GM23338 (cell line): Measurements from ENCODE around the gene NOSIP. TPM values are rescaled to one million over a fixed set of nuclear protein-coding genes. Genes with fewer than 3 reads are reported as not detected.

Experiments
- ATAC-seq: fragments of 200-7000 bp; cut with Tn5 transposase; 3 replicates; pipeline ENCODE4 v1.9.1; 2020
- DNase-seq: peaks from one replicate; pipeline ENCODE4 v3.0.0-alpha.2; 2015; ENCODE audit warnings: low spot score
- H2AFZ ChIP-seq: fragments of 200-600 bp; sonication (generic); 2 replicates; pipeline ENCODE4 v1.8.0; 2016; ENCODE audit warnings: antibody characterized with exemption, mild to moderate bottlenecking, moderate library complexity
- H3F3A ChIP-seq: fragments of 200-600 bp; sonication (generic); replicated peaks from 2 replicates; pipeline ENCODE4 v1.8.0; 2017; ENCODE audit warnings: antibody characterized with exemption, mixed run types, low read depth
- H3K27ac ChIP-seq: fragments of 200-600 bp; sonication (generic); 2 replicates; pipeline ENCODE4 v1.6.1; 2016; ENCODE audit warnings: low read depth
- H3K27me3 ChIP-seq: fragments of 200-600 bp; sonication (generic); 2 replicates; pipeline ENCODE4 v1.8.0; 2016; ENCODE audit warnings: mild to moderate bottlenecking, mixed run types, moderate library complexity; ENCODE audit not compliant: insufficient read depth
- H3K36me3 ChIP-seq: fragments of 200-600 bp; sonication (generic); 2 replicates; pipeline ENCODE4 v1.8.0; 2016; ENCODE audit warnings: mild to moderate bottlenecking; ENCODE audit not compliant: insufficient read depth
- H3K4me1 ChIP-seq: fragments of 200-600 bp; sonication (generic); 2 replicates; pipeline ENCODE4 v1.8.0; 2016; ENCODE audit warnings: mild to moderate bottlenecking, moderate library complexity; ENCODE audit not compliant: insufficient read depth
- H3K4me2 ChIP-seq: fragments of 200-600 bp; sonication (generic); 2 replicates; pipeline ENCODE4 v1.7.1; 2017; ENCODE audit warnings: mixed run types
- H3K4me3 ChIP-seq: fragments of 200-600 bp; sonication (generic); 2 replicates; pipeline ENCODE4 v1.6.1; 2016; ENCODE audit warnings: mixed run types
- H3K79me2 ChIP-seq: fragments of 200-600 bp; sonication (generic); replicated peaks from 2 replicates; pipeline ENCODE4 v1.8.0; 2017; ENCODE audit warnings: mild to moderate bottlenecking; ENCODE audit not compliant: insufficient read depth
- H3K9me2 ChIP-seq: fragments of 200-600 bp; sonication (generic); 2 replicates; pipeline ENCODE4 v1.8.0; 2017; ENCODE audit not compliant: insufficient read depth
- H4K20me1 ChIP-seq: fragments of 200-600 bp; sonication (generic); replicated peaks from 2 replicates; pipeline ENCODE4 v1.8.0; 2017; ENCODE audit warnings: mild to moderate bottlenecking; ENCODE audit not compliant: insufficient read depth
- H3K27ac Mint-ChIP-seq: 2 replicates; pipeline ENCODE4 v1.8.0; 2020; ENCODE audit warnings: inconsistent platforms, mild to moderate bottlenecking, moderate library complexity, mixed read lengths
- H3K27me3 Mint-ChIP-seq: 3 replicates; pipeline ENCODE4 v1.8.0; 2022; ENCODE audit warnings: low read depth, mild to moderate bottlenecking, moderate library complexity, mixed read lengths, inconsistent platforms; ENCODE audit not compliant: insufficient read depth, poor library complexity
- H3K36me3 Mint-ChIP-seq: 3 replicates; pipeline ENCODE4 v1.8.0; 2021; ENCODE audit warnings: low read depth, mild to moderate bottlenecking, inconsistent platforms, moderate library complexity, mixed read lengths
- H3K4me1 Mint-ChIP-seq: 3 replicates; pipeline ENCODE4 v1.8.0; 2020; ENCODE audit warnings: mild to moderate bottlenecking, inconsistent platforms, mixed read lengths
- H3K4me3 Mint-ChIP-seq: 3 replicates; pipeline ENCODE4 v1.8.0; 2021; ENCODE audit warnings: moderate library complexity, mild to moderate bottlenecking, inconsistent platforms, mixed read lengths
- H3K9me3 Mint-ChIP-seq: 3 replicates; pipeline ENCODE4 v1.8.0; 2020; ENCODE audit warnings: moderate library complexity, mild to moderate bottlenecking, inconsistent platforms, mixed read lengths
- CREB1 ChIP-seq: fragments of 250-450 bp; sonication (Bioruptor Pico); IDR thresholded peaks from 2 replicates; pipeline ENCODE4 v1.5.0; 2020; ENCODE audit warnings: low read depth, mild to moderate bottlenecking, moderate library complexity
- CTCF ChIP-seq, 2 experiments: fragments of 200-600 bp in 1 of 2; sonication (generic) in 1 of 2; conservative IDR thresholded peaks; 2 replicates each; pipeline versions ENCODE4 v1.5.1 to v1.6.1; 2016 to 2017; ENCODE audit warnings: antibody characterized with exemption in 2 of 2, low read depth in 2 of 2, mild to moderate bottlenecking in 2 of 2, moderate library complexity in 1 of 2
- EZH2 ChIP-seq: fragments of 200-600 bp; sonication (generic); IDR thresholded peaks from one replicate; pipeline ENCODE4 v1.8.0; 2017; ENCODE audit warnings: antibody characterized with exemption, mild to moderate bottlenecking, low read depth; ENCODE audit not compliant: unreplicated experiment
- NANOG ChIP-seq: IDR thresholded peaks from 2 replicates; pipeline ENCODE4 v1.6.1; 2016; ENCODE audit warnings: antibody characterized with exemption, borderline replicate concordance
- polyA plus RNA-seq: library from polyadenylated mRNA; unstranded; fragments of >200 nt; fragmentation: Nextera tagmentation; extraction: Ambion mirVana; gene quantifications from 2 replicates; pipeline ENCODE4 v1.2.1, GENCODE V29; 2016
- total RNA-seq: library from RNA; depleted of rRNA; stranded (reverse); fragments of >200 nt; shearing (Covaris generic); gene quantifications from 2 replicates; pipeline ENCODE4 v1.2.3, GENCODE V29; 2014
- TF ChIP-seq, protein P1 (sequence below): IDR thresholded peaks from 2 replicates; pipeline ENCODE4 v1.6.1; 2016; ENCODE audit warnings: antibody characterized with exemption
- TF ChIP-seq, protein P2 (sequence below): fragments of 250-450 bp; sonication (Bioruptor Pico); IDR thresholded peaks from 2 replicates; pipeline ENCODE4 v1.5.0; 2020; ENCODE audit warnings: mild to moderate bottlenecking, moderate library complexity

The NOSIP gene
- total and polyA plus RNA-seq, 2 experiments from 2014 or later: 88.5 to 143 TPM

DNA sequence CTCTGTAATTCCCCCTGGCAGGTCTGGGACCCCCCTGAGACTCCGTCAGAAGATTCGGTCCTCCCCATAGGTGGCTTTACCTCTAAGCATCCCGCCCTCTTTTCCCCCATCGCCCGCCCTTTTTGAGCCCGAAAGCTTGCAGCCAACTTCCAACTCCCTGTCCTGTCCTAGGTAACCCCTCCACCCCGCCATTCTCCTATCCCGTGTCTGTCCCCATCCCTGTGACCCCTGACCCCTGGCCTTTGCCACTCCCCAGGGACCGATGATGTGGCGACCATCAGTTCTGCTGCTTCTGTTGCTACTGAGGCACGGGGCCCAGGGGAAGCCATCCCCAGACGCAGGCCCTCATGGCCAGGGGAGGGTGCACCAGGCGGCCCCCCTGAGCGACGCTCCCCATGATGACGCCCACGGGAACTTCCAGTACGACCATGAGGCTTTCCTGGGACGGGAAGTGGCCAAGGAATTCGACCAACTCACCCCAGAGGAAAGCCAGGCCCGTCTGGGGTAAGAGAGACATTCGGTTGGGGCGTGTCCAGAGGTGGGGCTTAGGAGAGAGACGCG is 52.1 kb downstream of the NOSIP start:
- H3F3A ChIP-seq: peaks cover 22% of the 10 kb centered on the region
- no peak overlapping the region for H3K27ac ChIP-seq
- H3K9me2 ChIP-seq: no peaks in the 10 kb centered on the region
- no peaks in the 10 kb centered on the region for H3K27me3 ChIP-seq
- Mint-ChIP-seq H3K4me3 (peak overlapping the region; percentile 74), H3K4me1 (peaks cover 20% of the 10 kb centered on the region; the same call in 2 of the 3 replicates), H3K27me3 (peaks cover 22% of the 10 kb centered on the region), H3K36me3 (peaks cover 25% of the 10 kb centered on the region), H3K27ac (no peak overlapping the region), H3K9me3 (no peaks in the 10 kb centered on the region)
- H3K4me2 ChIP-seq: peak overlapping the region; percentile 94
- no peaks in the 10 kb centered on the region; the same call in none of the 2 replicates for H4K20me1 ChIP-seq
- DNase-seq: peak; percentile 69
- H3K4me3 ChIP-seq: peak overlapping the region; percentile 71
- ATAC-seq: peak; percentile 37
- H3K4me1 ChIP-seq: peaks cover 6% of the 10 kb centered on the region; the same call in 1 of the 2 replicates
- H2AFZ ChIP-seq: peak overlapping the region; percentile 81
- TF ChIP-seq, protein P1, sequence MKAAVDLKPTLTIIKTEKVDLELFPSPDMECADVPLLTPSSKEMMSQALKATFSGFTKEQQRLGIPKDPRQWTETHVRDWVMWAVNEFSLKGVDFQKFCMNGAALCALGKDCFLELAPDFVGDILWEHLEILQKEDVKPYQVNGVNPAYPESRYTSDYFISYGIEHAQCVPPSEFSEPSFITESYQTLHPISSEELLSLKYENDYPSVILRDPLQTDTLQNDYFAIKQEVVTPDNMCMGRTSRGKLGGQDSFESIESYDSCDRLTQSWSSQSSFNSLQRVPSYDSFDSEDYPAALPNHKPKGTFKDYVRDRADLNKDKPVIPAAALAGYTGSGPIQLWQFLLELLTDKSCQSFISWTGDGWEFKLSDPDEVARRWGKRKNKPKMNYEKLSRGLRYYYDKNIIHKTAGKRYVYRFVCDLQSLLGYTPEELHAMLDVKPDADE: no peak
- TF ChIP-seq CREB1 (CRISPR knock-in tag) (no peak), CTCF (conservative IDR thresholded peaks at IDR 0.05; ENCODE audit: low read depth in 2 of 2) (no peak)
- peaks cover 4% of the 10 kb centered on the region; the same call in 1 of the 2 replicates for H3K36me3 ChIP-seq
- no peaks in the 10 kb centered on the region for H3K79me2 ChIP-seq

DNA sequence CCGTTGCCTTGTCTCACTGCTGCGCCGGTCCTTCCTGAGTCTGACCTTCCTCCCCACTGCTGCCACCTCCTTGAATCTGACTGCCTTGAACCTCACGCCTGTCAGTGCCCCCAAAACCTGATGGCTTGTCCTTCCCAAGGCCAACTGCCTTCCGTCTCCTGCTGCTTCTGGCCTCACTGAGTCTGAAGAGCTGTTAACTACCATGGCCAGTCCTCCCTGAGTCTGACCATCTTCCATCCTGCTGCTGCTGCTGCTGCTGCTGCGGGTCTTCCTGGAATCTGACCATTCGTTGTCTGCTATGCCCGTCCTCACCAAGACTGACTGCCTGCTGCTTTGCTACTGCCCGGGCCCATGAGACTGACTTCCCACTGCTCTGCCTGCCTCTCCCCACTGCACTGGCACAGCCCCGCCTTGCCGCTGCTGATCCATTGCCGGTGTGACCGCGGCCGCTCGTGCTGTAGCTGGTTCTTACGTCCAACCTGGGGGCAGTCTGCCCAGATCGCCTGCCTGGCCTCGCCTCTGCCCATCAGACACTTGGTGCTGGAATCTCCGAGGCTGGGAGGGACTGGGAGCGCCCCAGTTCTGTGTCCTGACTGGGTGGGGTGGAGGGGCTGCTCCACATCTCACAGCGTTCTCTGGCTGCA is 55.4 kb downstream of the NOSIP start:
- Histone ChIP-seq H4K20me1 (peaks cover 4% of the 10 kb centered on the region), H3K27ac (no peak overlapping the region), H3K4me3 (no peak overlapping the region), H3K4me1 (no peaks in the 10 kb centered on the region), H3K36me3 (peaks cover 4% of the 10 kb centered on the region; the same call in 1 of the 2 replicates), H3K4me2 (no peak overlapping the region), H3K27me3 (no peaks in the 10 kb centered on the region), H3K9me2 (no peaks in the 10 kb centered on the region), H2AFZ (no peak overlapping the region), H3F3A (0 out of 2 replicates have a peak, but pooled peaks cover 18% of the 10 kb centered on the region), H3K79me2 (no peaks in the 10 kb centered on the region)
- H3K36me3 Mint-ChIP-seq: peaks cover 32% of the 10 kb centered on the region
- no peaks in the 10 kb centered on the region for H3K9me3 Mint-ChIP-seq
- peaks cover 15% of the 10 kb centered on the region; the same call in 2 of the 3 replicates for H3K4me1 Mint-ChIP-seq
- H3K4me3 Mint-ChIP-seq: peak overlapping the region; percentile 10; the same call in 1 of the 3 replicates
- ATAC-seq (no peak), DNase-seq (no peak)
- peak overlapping the region; percentile 57; the same call in 1 of the 2 replicates for H3K27ac Mint-ChIP-seq
- TF ChIP-seq EZH2 (no peak), NANOG (no peak)
- TF ChIP-seq, protein P2, sequence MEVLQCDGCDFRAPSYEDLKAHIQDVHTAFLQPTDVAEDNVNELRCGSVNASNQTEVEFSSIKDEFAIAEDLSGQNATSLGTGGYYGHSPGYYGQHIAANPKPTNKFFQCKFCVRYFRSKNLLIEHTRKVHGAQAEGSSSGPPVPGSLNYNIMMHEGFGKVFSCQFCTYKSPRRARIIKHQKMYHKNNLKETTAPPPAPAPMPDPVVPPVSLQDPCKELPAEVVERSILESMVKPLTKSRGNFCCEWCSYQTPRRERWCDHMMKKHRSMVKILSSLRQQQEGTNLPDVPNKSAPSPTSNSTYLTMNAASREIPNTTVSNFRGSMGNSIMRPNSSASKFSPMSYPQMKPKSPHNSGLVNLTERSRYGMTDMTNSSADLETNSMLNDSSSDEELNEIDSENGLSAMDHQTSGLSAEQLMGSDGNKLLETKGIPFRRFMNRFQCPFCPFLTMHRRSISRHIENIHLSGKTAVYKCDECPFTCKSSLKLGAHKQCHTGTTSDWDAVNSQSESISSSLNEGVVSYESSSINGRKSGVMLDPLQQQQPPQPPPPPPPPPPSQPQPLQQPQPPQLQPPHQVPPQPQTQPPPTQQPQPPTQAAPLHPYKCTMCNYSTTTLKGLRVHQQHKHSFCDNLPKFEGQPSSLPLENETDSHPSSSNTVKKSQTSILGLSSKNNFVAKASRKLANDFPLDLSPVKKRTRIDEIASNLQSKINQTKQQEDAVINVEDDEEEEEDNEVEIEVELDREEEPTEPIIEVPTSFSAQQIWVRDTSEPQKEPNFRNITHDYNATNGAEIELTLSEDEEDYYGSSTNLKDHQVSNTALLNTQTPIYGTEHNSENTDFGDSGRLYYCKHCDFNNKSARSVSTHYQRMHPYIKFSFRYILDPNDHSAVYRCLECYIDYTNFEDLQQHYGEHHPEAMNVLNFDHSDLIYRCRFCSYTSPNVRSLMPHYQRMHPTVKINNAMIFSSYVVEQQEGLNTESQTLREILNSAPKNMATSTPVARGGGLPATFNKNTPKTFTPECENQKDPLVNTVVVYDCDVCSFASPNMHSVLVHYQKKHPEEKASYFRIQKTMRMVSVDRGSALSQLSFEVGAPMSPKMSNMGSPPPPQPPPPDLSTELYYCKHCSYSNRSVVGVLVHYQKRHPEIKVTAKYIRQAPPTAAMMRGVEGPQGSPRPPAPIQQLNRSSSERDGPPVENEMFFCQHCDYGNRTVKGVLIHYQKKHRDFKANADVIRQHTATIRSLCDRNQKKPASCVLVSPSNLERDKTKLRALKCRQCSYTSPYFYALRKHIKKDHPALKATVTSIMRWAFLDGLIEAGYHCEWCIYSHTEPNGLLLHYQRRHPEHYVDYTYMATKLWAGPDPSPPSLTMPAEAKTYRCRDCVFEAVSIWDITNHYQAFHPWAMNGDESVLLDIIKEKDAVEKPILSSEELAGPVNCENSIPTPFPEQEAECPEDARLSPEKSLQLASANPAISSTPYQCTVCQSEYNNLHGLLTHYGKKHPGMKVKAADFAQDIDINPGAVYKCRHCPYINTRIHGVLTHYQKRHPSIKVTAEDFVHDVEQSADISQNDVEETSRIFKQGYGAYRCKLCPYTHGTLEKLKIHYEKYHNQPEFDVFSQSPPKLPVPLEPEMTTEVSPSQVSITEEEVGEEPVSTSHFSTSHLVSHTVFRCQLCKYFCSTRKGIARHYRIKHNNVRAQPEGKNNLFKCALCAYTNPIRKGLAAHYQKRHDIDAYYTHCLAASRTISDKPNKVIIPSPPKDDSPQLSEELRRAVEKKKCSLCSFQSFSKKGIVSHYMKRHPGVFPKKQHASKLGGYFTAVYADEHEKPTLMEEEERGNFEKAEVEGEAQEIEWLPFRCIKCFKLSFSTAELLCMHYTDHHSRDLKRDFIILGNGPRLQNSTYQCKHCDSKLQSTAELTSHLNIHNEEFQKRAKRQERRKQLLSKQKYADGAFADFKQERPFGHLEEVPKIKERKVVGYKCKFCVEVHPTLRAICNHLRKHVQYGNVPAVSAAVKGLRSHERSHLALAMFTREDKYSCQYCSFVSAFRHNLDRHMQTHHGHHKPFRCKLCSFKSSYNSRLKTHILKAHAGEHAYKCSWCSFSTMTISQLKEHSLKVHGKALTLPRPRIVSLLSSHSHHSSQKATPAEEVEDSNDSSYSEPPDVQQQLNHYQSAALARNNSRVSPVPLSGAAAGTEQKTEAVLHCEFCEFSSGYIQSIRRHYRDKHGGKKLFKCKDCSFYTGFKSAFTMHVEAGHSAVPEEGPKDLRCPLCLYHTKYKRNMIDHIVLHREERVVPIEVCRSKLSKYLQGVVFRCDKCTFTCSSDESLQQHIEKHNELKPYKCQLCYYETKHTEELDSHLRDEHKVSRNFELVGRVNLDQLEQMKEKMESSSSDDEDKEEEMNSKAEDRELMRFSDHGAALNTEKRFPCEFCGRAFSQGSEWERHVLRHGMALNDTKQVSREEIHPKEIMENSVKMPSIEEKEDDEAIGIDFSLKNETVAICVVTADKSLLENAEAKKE: no peak
- TF ChIP-seq, protein P1: no peak
- peaks cover 19% of the 10 kb centered on the region for H3K27me3 Mint-ChIP-seq
